GM23248 (cell line): ENCODE data around the gene NUP210. TPM values are rescaled to one million over a fixed set of nuclear protein-coding genes. Genes with fewer than 3 reads are reported as not detected.

ENCODE experiments used
- DNase-seq: peaks from one replicate; pipeline ENCODE4 v3.0.0-alpha.2; 2015
- H2AFZ ChIP-seq: fragments of 200-600 bp; sonication (generic); 2 replicates; pipeline ENCODE4 v1.6.1; 2016; ENCODE audit warnings: antibody characterized with exemption
- H3F3A ChIP-seq: fragments of 200-600 bp; sonication (generic); 2 replicates; pipeline ENCODE4 v1.6.1; 2016; ENCODE audit warnings: mild to moderate bottlenecking, antibody characterized with exemption, mixed run types; ENCODE audit not compliant: insufficient read depth
- H3K27ac ChIP-seq: fragments of 200-600 bp; sonication (generic); 2 replicates; pipeline ENCODE4 v1.5.1; 2016; ENCODE audit warnings: mild to moderate bottlenecking
- H3K27me3 ChIP-seq: fragments of 200-600 bp; sonication (generic); replicated peaks from 2 replicates; pipeline ENCODE4 v1.6.1; 2016; ENCODE audit warnings: mild to moderate bottlenecking; ENCODE audit not compliant: insufficient read depth
- H3K36me3 ChIP-seq: fragments of 200-600 bp; sonication (generic); 2 replicates; pipeline ENCODE4 v1.6.1; 2016; ENCODE audit warnings: low read depth, mild to moderate bottlenecking
- H3K4me1 ChIP-seq: fragments of 200-600 bp; sonication (generic); 2 replicates; pipeline ENCODE4 v1.6.1; 2016; ENCODE audit warnings: mild to moderate bottlenecking; ENCODE audit not compliant: insufficient read depth
- H3K4me2 ChIP-seq: fragments of 200-600 bp; sonication (generic); one replicate; pipeline ENCODE4 v1.6.1; 2016; ENCODE audit warnings: mild to moderate bottlenecking; ENCODE audit not compliant: unreplicated experiment
- H3K4me3 ChIP-seq: fragments of 200-600 bp; sonication (generic); 2 replicates; pipeline ENCODE4 v1.5.1; 2016; ENCODE audit warnings: mild to moderate bottlenecking
- H3K79me2 ChIP-seq: fragments of 200-600 bp; sonication (generic); 2 replicates; pipeline ENCODE4 v1.6.1; 2016; ENCODE audit warnings: mild to moderate bottlenecking; ENCODE audit not compliant: insufficient read depth
- H3K9ac ChIP-seq: fragments of 200-600 bp; sonication (generic); 2 replicates; pipeline ENCODE4 v1.6.1; 2016; ENCODE audit warnings: mild to moderate bottlenecking
- H3K9me2 ChIP-seq: fragments of 200-600 bp; sonication (generic); 2 replicates; pipeline ENCODE4 v1.6.1; 2016; ENCODE audit warnings: mixed run types, mild to moderate bottlenecking, moderate library complexity; ENCODE audit not compliant: insufficient read depth
- H3K9me3 ChIP-seq: fragments of 200-600 bp; sonication (generic); one replicate; pipeline ENCODE4 v1.6.1; 2017; ENCODE audit warnings: low read depth
- H4K20me1 ChIP-seq: fragments of 200-600 bp; sonication (generic); 2 replicates; pipeline ENCODE4 v1.6.0; 2016; ENCODE audit not compliant: insufficient read depth
- EZH2 ChIP-seq: fragments of 200-600 bp; sonication (generic); IDR thresholded peaks from 2 replicates; pipeline ENCODE4 v1.6.1; 2018; ENCODE audit warnings: antibody characterized with exemption, mild to moderate bottlenecking; ENCODE audit not compliant: insufficient read depth, poor library complexity, severe bottlenecking
- EZH2phosphoT487 ChIP-seq: fragments of 200-600 bp; sonication (generic); IDR thresholded peaks from 2 replicates; pipeline ENCODE4 v1.6.1; 2018; ENCODE audit warnings: antibody characterized with exemption, moderate library complexity, mild to moderate bottlenecking, low read depth; ENCODE audit not compliant: insufficient read depth
- WGBS, 2 experiments: methylation state at CpG; one replicate each; pipeline ENCODE4 v1.1.6; 2015 to 2017; ENCODE audit warnings: low lambda C conversion rate in 2 of 2, low coverage in 1 of 2; ENCODE audit errors: missing lambda C conversion rate in 2 of 2; 5-methylcytosine and 5-hydroxymethylcytosine counted together
- in situ Hi-C: fragments of 300-500 bp; cut with MboI; formaldehyde crosslinking; loops from 2 replicates; pipeline ENCODE4 v1.15.0; 2020
- polyA plus RNA-seq: library from polyadenylated mRNA; unstranded; fragments of >200 nt; fragmentation: Nextera tagmentation; extraction: Ambion mirVana; gene quantifications from 2 replicates; pipeline ENCODE4 v1.2.1, GENCODE V29; 2016
- total RNA-seq: library from RNA; depleted of rRNA; stranded (reverse); fragments of >200 nt; shearing (Covaris generic); gene quantifications from 2 replicates; pipeline ENCODE4 v1.2.3, GENCODE V29; 2014

NUP210 gene
- total and polyA plus RNA-seq, 2 experiments from 2014 or later, result 0.04 TPM; not detected in 1

DNA sequence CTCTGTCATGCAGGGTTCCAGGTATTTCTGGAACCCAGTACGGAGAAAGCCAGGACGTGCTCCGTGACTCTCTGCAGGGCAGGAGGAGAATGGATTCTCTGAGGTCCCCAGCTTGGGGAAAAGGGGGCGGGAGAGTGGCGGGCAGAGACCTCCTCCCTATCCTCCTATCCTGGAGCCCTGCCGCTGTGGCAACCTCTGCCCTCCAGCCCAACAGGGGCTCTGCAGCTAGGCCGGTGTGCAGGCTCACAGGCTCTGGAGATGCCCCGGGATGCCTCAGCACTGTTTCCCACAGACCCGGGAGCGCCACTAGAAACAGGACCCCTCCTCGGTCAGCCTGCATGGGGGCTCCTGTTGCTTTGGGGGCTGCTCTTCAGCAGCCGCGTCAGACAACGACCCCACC lies 43.1 kb downstream of the NUP210 start:
- Histone ChIP-seq H3K4me2 (no peak overlapping the region), H3K27ac (no peak overlapping the region), H3K4me1 (peaks cover 14% of the 10 kb centered on the region), H3K9ac (no peak overlapping the region), H4K20me1 (no peaks in the 10 kb centered on the region), H2AFZ (no peak overlapping the region), H3K27me3 (no peaks in the 10 kb centered on the region), H3K4me3 (no peak overlapping the region), H3K9me3 (no peaks in the 10 kb centered on the region), H3K79me2 (no peaks in the 10 kb centered on the region), H3F3A (no peaks in the 10 kb centered on the region), H3K36me3 (no peaks in the 10 kb centered on the region), H3K9me2 (no peaks in the 10 kb centered on the region)
- in situ Hi-C loops, result no loop called here
- TF ChIP-seq EZH2 (no peak), EZH2phosphoT487 (no peak)
- no peak for DNase-seq
- 76 to 82% methylated on average over 13 to 14 of the region's 14 CpGs for WGBS, 2 experiments

DNA sequence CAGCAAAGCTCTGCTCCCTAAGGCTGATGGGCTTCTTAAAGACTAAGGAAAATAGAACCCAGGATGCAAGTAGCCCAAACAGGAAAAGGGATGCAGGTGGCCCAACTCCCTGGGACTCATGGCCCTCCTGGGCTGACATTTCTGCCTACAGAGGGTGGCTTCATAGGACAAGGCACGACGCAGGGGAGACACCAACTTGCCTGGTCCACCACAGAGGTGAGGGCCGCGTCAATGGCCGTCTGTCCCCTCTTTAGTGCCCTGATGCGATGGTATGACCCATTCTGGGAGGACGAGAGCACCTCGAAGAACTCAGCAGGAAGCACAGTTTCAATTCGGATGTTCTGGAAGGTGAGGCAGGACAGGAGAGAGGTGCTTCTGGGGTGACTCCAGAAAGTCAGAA lies 44.0 kb downstream of the NUP210 start:
- TF ChIP-seq EZH2, result no peak
- TF ChIP-seq EZH2phosphoT487, result no peak
- Histone ChIP-seq H2AFZ (no peak overlapping the region), H3K36me3 (no peaks in the 10 kb centered on the region), H3K4me1 (peaks cover 14% of the 10 kb centered on the region), H3K4me2 (no peak overlapping the region), H3K79me2 (no peaks in the 10 kb centered on the region), H3K27me3 (no peaks in the 10 kb centered on the region), H3K4me3 (no peak overlapping the region), H3K9me3 (no peaks in the 10 kb centered on the region), H3K9me2 (no peaks in the 10 kb centered on the region), H3K27ac (no peak overlapping the region), H3F3A (no peaks in the 10 kb centered on the region), H3K9ac (no peak overlapping the region), H4K20me1 (no peaks in the 10 kb centered on the region)
- no peak for DNase-seq
- 80 to 88% methylated on average over 6 to 9 of the region's 9 CpGs for WGBS, 2 experiments
- in situ Hi-C loops, result no loop called here

DNA sequence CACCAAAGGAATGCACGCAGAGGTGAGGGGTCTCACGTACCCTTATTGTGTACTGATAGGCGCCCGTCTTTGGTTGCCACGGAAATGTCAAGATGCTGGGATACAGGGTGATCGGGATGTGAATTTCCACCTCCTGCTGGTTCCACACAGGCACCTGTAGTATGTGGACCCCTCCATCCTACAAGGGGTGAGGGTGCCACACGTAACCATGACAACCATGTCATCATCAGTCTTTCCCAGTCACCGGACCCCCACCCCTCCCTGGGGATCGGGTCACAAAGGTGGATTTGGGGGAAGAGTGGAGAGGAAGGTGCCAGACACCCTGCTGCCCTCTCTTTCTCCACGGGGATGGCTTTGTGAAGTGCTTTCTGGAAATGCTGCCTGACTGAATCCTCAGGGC lies 44.7 kb downstream of the NUP210 start:
- Histone ChIP-seq H3K9me3 (no peaks in the 10 kb centered on the region), H3K9ac (no peak overlapping the region), H3K79me2 (no peaks in the 10 kb centered on the region), H3K27ac (no peak overlapping the region), H3K4me3 (no peak overlapping the region), H2AFZ (no peak overlapping the region), H3K36me3 (no peaks in the 10 kb centered on the region), H4K20me1 (no peaks in the 10 kb centered on the region), H3K4me1 (peaks cover 14% of the 10 kb centered on the region), H3K9me2 (no peaks in the 10 kb centered on the region), H3K4me2 (no peak overlapping the region), H3F3A (no peaks in the 10 kb centered on the region), H3K27me3 (no peaks in the 10 kb centered on the region; the same call in 1 of the 2 replicates)
- no peak for DNase-seq
- TF ChIP-seq EZH2 (no peak), EZH2phosphoT487 (no peak)
- in situ Hi-C loops, result no loop called here
- WGBS, 2 experiments, result 55% methylated on average over 10 of the region's 10 CpGs

DNA sequence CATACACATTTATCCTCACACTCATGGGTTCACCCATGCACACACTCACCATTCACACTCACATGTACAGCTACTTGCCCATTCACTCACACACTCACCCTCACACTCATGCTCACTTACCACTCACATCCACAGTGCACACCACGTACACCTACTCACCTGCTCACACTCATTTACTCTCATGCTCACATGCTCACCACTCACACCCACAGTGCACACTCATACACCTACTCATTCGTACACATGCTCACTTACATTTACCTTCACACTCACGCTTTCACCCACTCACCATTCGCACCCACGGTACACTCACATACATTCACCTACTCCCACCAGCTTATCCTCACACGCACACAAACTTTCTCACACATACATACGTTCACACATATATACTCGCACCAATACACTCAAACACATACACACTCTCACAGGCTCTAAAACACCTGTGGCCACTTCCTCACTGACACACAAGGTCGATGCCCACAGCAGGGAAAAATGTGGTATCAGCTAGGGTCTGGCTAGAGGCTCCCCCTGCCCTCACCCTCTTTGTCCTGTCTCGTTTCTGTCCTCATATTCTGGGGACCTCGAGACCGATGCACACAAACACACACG lies 46.0 kb downstream of the NUP210 start:
- Histone ChIP-seq H3K4me1 (peaks cover 4% of the 10 kb centered on the region), H3K4me3 (no peak overlapping the region), H3K36me3 (no peaks in the 10 kb centered on the region), H3K27ac (no peak overlapping the region), H3K9me3 (no peaks in the 10 kb centered on the region), H3K9ac (no peak overlapping the region), H3K4me2 (no peak overlapping the region), H3K27me3 (no peaks in the 10 kb centered on the region; the same call in 1 of the 2 replicates), H3K79me2 (no peaks in the 10 kb centered on the region), H3F3A (no peaks in the 10 kb centered on the region), H3K9me2 (no peaks in the 10 kb centered on the region), H4K20me1 (no peaks in the 10 kb centered on the region), H2AFZ (no peak overlapping the region)
- in situ Hi-C loops, result no loop called here
- DNase-seq, result no peak
- TF ChIP-seq EZH2phosphoT487 (no peak), EZH2 (no peak)
- 55 to 61% methylated on average over 13 of the region's 13 CpGs for WGBS, 2 experiments

DNA sequence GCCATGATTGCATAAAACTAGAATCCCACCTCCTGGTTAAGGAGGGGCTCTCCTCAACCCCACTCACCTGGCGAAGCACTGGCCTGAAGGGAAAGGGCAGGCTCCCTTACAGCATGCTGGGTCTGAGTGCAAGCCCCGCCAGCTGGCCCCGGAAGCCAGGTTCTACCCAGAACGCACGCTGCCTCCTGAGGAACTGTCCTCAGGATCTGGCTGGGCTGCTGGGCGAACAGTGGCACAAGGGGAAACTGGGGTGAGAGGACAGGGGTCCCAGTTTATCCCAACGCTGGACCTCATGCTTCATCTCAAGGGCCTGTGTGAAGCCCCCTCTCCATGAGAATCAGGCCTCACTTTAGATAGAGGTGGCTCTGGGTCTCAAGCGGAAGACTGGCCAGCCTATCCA lies 47.5 kb downstream of the NUP210 start:
- Histone ChIP-seq H3F3A (no peaks in the 10 kb centered on the region), H4K20me1 (no peaks in the 10 kb centered on the region), H2AFZ (no peak overlapping the region), H3K36me3 (no peaks in the 10 kb centered on the region), H3K9me3 (no peaks in the 10 kb centered on the region), H3K4me3 (no peak overlapping the region), H3K27ac (no peak overlapping the region), H3K9ac (no peak overlapping the region), H3K27me3 (peaks cover 4% of the 10 kb centered on the region; the same call in 1 of the 2 replicates), H3K79me2 (no peaks in the 10 kb centered on the region), H3K4me1 (no peaks in the 10 kb centered on the region), H3K4me2 (no peak overlapping the region), H3K9me2 (no peaks in the 10 kb centered on the region)
- 57 to 65% methylated on average over 8 of the region's 8 CpGs for whole genome bisulfite sequencing, 2 experiments
- no peak for DNase-seq
- in situ Hi-C loops, result no loop called here
- no peak for TF ChIP-seq EZH2phosphoT487
- TF ChIP-seq EZH2, result no peak
